Adipocyte (in vitro differentiated cells): Measurements from ENCODE around the gene LRRC8C.

Source experiments
- DNase-seq: peaks from one replicate; pipeline ENCODE4 v3.0.0-alpha.2; 2015; ENCODE audit warnings: low read depth
- H3K27me3 ChIP-seq: replicated peaks from 2 replicates; pipeline ENCODE4 v1.7.0; 2013; ENCODE audit warnings: mild to moderate bottlenecking, low read length, moderate library complexity; ENCODE audit not compliant: control insufficient read depth, insufficient read depth
- H3K36me3 ChIP-seq: 2 replicates; pipeline ENCODE4 v1.7.0; 2013; ENCODE audit warnings: low read length, mild to moderate bottlenecking, moderate library complexity; ENCODE audit not compliant: control insufficient read depth, insufficient read depth, severe bottlenecking
- H3K4me1 ChIP-seq: 2 replicates; pipeline ENCODE4 v1.7.0; 2013; ENCODE audit warnings: mild to moderate bottlenecking, low read length, moderate library complexity; ENCODE audit not compliant: control insufficient read depth, insufficient read depth
- H3K4me3 ChIP-seq: 2 replicates; pipeline ENCODE4 v1.7.0; 2013; ENCODE audit warnings: mild to moderate bottlenecking, low read length, moderate library complexity
- H3K9ac ChIP-seq: 2 replicates; pipeline ENCODE4 v1.7.0; 2013; ENCODE audit warnings: mild to moderate bottlenecking, low read length, moderate library complexity
- H3K9me3 ChIP-seq: 2 replicates; pipeline ENCODE4 v1.7.0; 2013; ENCODE audit warnings: mild to moderate bottlenecking, low read length, moderate library complexity; ENCODE audit not compliant: control insufficient read depth

The LRRC8C gene

DNA sequence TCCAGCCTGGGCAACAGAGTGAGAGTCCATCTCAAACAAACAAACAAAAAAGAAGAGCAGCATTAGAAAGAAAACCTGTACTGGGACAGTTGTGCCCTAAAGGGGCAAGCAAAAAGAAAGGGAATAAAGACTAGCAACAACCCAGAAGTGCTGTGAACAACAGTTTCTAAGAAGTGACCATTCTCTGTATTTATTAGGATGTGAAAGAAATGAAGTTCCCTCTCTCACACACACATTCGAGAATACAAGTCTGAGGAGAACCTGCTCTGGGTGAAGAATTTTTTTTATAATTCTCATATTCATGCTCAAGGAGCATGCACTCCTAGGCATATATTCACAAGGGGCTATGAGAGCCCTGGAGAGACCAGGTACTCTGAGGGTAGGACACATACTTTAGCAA is 128.4 kb downstream of the LRRC8C start:
- no peak for DNase-seq
- Histone ChIP-seq H3K4me1 (peaks cover 40% of the 10 kb centered on the region), H3K36me3 (no peaks in the 10 kb centered on the region), H3K9me3 (no peaks in the 10 kb centered on the region), H3K4me3 (no peak overlapping the region), H3K9ac (no peak overlapping the region), H3K27me3 (no peaks in the 10 kb centered on the region)

DNA sequence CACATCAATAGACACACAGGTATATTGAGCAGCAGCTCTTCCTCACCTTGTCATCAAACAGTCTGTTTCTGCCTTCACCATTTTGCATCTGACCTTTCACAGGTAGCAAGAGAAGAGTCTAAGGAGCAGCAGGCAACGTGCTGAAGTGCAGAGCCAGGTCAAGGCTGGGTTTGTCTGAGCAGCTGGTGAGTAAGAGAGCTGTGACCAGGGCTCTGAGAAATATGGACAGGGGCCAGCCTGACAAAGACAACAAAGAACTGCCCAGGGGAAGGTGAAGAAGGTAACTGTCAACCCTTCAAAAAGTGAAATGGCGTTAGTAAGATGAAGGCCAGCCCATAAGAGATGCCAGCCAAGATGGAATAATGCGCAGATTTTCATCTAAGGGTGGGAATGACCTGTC is 129.0 kb downstream of the LRRC8C start:
- Histone ChIP-seq H3K4me1 (peaks cover 40% of the 10 kb centered on the region), H3K27me3 (no peaks in the 10 kb centered on the region), H3K4me3 (no peak overlapping the region), H3K36me3 (no peaks in the 10 kb centered on the region), H3K9ac (no peak overlapping the region), H3K9me3 (no peaks in the 10 kb centered on the region)
- no peak for DNase-seq

GRCh38 chr1:89762386-89762778 is 129.5 kb downstream of the LRRC8C start:
- peaks cover 36% of the 10 kb centered on the region for H3K4me1 ChIP-seq
- peak overlapping the region; percentile 82 for H3K9ac ChIP-seq
- peak overlapping the region; percentile 89 for H3K4me3 ChIP-seq
- no peaks in the 10 kb centered on the region for H3K36me3 ChIP-seq
- no peak for DNase-seq
- H3K27me3 ChIP-seq: no peaks in the 10 kb centered on the region
- no peaks in the 10 kb centered on the region for H3K9me3 ChIP-seq

- Histone ChIP-seq H3K9me3 (no peaks in the 10 kb centered on the region), H3K4me1 (peaks cover 30% of the 10 kb centered on the region), H3K27me3 (no peaks in the 10 kb centered on the region), H3K36me3 (no peaks in the 10 kb centered on the region), H3K4me3 (peak overlapping the region; percentile 89), H3K9ac (peak overlapping the region; percentile 82)
- DNase-seq: peak; percentile 96
Observed at GRCh38 chr1:89762779-89763648, 130.1 kb downstream of the LRRC8C start.

- peak overlapping the region; percentile 89 for H3K4me3 ChIP-seq
- peak overlapping the region; percentile 82 for H3K9ac ChIP-seq
- no peaks in the 10 kb centered on the region for H3K9me3 ChIP-seq
- DNase-seq: no peak
- no peaks in the 10 kb centered on the region for H3K27me3 ChIP-seq
- H3K4me1 ChIP-seq: peaks cover 24% of the 10 kb centered on the region
- no peaks in the 10 kb centered on the region for H3K36me3 ChIP-seq
Observed at GRCh38 chr1:89763649-89763986, 130.7 kb downstream of the LRRC8C start.

DNA sequence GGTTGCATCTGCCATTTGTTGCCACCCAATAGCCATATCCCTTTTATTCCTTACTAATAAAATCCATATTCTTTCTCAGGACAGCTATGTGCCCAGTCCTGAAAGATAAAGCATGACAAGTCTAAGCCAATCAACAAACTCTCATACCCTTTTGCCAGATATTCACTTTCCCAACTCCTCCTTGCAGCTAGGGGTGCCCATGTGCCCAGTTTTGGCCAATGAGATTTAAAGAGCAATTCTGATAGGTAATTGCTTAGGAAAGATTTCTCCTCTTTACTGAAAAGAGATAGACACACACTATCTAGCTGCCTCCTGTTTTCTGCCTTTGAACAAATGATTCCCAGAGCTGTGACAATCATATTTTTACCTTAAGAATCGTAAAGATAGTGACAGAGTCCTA is 132.9 kb downstream of the LRRC8C start:
- Histone ChIP-seq H3K4me1 (peaks cover 14% of the 10 kb centered on the region), H3K4me3 (no peak overlapping the region), H3K9ac (no peak overlapping the region), H3K36me3 (no peaks in the 10 kb centered on the region), H3K9me3 (no peaks in the 10 kb centered on the region), H3K27me3 (peaks cover 2% of the 10 kb centered on the region)
- no peak for DNase-seq

DNA sequence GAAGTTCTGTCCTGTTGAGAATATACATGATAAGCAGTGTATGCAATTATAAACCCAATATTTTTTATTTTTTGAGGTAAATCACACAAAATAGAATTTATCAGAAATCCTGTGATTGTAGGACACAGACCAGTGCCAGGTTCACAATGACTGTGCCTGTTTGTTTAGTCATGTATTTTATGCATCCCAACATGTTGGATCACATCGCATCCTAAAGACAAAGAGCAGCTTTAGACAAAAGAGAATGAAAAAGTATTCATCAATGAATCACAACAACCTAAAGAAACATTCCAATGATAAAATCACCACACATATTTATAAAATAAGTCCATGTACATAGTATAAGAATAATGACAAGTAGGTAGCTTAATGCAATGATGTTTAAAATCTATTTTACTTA is 134.7 kb downstream of the LRRC8C start:
- H3K4me1 ChIP-seq: peaks cover 11% of the 10 kb centered on the region
- peaks cover 2% of the 10 kb centered on the region for H3K27me3 ChIP-seq
- H3K36me3 ChIP-seq: no peaks in the 10 kb centered on the region
- DNase-seq: no peak
- no peak overlapping the region for H3K9ac ChIP-seq
- no peak overlapping the region for H3K4me3 ChIP-seq
- H3K9me3 ChIP-seq: no peaks in the 10 kb centered on the region
